ENCODE data around the gene DACT3.
A peak's percentile ranks its signal among the peaks of the same experiment; 100 is the strongest.
"Not testable (repeated sequence)": the region's sequence is repeated elsewhere in the genome, so short reads cannot be mapped to it uniquely, and the experiment has no call there.

The DACT3 gene

DNA sequence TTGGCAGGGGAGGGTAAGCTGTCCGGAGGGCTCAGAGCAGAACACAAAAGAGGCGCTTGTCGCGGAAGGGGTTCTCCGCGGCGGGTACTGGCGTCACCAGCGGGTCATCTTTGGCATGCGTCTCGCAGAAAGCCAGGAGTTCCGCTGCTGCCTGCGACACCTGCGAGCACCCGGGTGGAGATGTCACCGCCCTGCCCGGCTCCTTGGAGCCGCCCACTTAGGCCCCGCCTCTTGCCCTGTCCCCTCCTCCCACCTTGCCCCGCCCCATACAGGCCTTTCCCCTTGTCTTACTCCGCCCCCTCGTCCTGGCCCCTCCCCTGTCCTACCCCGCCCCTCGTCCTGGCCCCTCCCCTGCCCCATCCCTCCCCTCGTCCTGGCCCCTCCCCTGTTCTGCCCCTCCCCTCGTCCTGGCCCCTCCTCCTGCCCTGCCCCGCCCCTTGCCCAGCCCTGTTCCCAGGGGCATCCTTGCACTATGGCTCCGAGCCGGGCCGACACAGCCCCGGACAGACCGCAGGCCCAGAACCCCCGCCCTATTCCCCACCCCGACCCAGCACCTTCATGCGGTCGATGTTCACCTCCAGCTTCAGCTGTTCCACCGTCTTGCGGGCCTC, 26.8 kb downstream of the DACT3 start:
- peak; percentile 75 for DNase-seq (ENCODE audit: low spot score)

- no peak for DNase-seq (ENCODE audit: low spot score)
Observed at GRCh38 chr19:46633130-46633529, 27.9 kb downstream of the DACT3 start.

GRCh38 chr19:46631481-46631880, 29.5 kb downstream of the DACT3 start:
- DNase-seq (ENCODE audit: low spot score): no peak

- DNase-seq (ENCODE audit: low spot score): no peak
Observed at GRCh38 chr19:46630586-46631205, 30.3 kb downstream of the DACT3 start.

GRCh38 chr19:46629546-46630025, 31.4 kb downstream of the DACT3 start:
- DNase-seq (ENCODE audit: low spot score): no peak

DNA sequence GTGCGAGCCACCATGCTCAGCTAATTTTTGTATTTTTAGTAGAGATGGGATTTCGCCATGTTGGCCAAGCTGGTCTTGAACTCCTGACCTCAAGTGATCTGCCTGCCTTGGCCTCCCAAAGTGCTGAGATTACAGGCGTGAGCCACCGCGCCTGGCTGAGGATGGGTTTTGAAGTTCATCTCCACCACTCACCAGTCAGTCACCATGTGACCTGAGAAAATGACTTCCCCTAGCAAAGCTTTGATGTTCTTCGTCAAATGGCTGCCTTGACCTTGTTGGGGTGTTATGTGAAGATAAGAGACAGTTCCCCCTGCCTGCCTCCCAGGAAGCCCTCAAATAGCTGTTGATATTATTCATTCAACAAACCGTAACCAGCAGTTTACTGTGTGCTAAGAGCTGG, 32.0 kb downstream of the DACT3 start:
- not testable (repeated sequence) for DNase-seq (ENCODE audit: low spot score)

GRCh38 chr19:46626446-46626845, 34.5 kb downstream of the DACT3 start:
- no peak for DNase-seq (ENCODE audit: low spot score)

DNA sequence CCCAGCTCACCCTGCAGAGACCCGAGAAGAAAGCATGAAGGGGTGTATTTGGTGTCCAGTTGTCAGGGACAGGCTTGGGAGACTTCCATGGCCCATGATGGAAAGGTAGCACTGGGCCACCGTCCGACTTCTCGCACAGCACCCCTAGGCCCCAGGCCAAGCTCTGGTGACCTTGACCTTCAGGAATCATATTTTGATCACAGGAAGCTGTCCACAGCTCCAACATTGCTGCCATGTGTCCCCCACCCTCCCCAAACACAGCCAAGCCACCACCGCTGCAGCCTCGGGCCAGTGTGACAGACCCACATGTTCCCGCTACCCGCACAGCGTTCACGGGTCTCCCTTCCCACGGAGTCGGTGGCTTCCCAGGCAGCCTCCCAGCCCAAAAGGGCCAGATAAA, 35.3 kb downstream of the DACT3 start:
- no peak for DNase-seq (ENCODE audit: low spot score)

- no peak for DNase-seq (ENCODE audit: low spot score)
Observed at GRCh38 chr19:46624958-46625661, 35.9 kb downstream of the DACT3 start, which contains the start of gene PTGIR. PTGIR (minus strand) TSS chr19:46625089; CDS start chr19:46624225, 864 bp downstream.

DNA sequence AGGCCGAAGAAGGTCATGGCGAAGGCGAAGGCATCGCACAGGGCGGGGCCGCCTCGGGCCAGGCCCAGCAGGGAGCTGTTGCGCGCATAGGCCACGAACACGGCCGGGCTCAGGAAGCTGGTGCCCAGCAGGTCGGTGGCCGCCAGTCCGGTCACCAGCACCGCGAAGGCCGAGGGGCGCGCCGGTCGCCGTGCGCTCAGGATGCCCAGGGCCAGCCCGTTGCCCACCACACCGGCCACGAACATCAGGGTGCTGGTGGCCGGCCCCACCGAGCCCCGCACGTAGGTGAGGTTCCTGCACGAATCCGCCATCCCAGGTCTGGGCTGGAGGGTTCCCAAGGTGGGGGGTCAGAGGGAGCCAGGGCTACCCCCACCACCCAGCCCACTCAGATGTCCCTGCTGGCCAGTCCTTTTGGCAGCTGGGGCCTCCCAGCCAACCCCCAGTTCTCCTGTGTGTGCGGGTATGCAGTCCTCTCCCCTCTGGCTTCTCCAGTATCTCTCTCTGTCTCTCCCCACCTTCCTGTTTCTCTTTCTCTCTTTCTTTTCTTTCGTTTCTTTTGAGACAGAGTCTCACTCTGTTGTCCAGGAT, 37.0 kb downstream of the DACT3 start:
- DNase-seq (ENCODE audit: low spot score): no peak

DNA sequence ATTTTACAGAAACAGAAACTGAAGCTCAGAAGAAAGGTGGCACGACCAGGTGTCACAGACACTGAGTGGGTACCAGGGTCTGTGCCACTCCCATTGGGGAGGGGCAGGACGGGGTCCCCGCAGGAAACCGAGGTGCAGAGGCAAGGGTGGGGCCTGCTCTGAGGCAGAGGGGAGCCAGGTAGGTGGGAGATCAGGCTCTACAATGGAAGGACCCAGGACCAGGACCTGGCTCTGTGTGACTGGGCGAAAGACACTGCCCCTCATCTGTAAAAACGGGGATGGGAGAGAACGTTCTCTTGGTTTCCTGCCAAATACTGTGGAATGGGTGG, 38.9 kb downstream of the DACT3 start:
- DNase-seq (ENCODE audit: low spot score): no peak

DNA sequence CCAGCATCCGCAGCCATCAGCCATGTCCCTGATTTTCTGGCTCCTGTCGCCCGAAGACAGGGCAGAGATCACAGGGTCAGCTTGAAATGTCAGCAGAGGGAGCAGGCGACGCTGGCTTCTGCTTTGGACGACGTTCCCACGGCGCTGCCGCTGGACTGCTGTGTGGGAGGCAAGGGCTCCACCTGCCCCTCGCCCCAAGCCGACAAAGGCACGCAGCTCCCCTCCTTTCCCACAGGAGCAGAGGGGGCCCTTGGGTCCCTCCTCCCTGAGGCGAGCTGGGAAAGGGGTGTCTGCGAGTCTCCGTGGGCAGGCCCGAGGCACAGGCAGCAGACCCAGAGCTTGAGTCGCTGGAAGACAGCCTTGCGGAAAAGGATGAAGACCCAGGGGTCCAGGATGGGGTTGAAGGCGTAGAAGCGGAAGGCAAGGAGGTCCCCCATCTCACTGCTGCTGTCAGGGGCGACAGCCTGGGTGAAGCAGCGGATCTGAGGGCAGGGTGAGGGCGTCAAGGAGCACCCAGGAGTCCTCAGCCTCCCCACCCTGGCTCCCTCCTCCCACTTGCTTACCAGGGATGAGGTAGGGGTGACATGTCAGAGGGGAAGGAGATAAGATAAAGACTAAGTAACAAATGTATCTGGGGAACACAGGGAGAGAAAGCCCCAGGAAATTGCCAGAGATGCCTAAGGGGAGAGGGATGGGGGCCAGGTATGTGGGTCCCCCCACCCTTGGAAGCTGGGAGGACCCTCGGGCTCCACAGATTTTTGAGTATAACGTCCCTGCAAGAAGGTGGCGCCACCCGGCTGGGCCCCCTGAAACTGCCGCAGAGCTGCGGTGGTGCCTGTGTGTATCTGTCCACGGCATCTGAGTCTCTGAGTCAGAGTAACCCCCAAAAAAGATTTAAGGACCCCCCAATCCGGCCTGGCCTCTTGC, 39.5 kb downstream of the DACT3 start:
- no peak for DNase-seq (ENCODE audit: low spot score)

DNA sequence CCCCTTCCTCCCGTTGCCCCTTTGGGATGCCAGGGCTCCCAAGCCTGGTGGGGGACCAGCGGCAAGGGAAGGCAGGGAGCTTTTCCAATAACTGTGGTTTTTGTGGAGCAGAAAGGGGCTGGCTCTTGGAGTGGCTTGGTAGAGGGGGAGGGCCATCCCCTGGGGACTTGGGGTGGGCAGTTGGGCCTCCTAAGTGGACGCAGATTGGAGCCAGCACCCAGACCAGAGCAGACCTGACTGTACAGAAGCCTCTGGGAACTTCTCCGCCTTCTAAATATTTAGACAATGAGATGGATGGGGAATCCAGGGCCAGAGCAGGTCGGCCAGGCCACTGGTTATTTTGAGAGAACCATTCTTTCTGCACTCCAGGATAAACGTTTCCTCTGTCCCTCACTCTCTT, 40.3 kb downstream of the DACT3 start:
- DNase-seq (ENCODE audit: low spot score): no peak

GRCh38 chr19:46620267-46620666, 40.7 kb downstream of the DACT3 start:
- DNase-seq (ENCODE audit: low spot score): no peak

- DNase-seq (ENCODE audit: low spot score): no peak
Observed at GRCh38 chr19:46618670-46619231, 42.2 kb downstream of the DACT3 start.

GRCh38 chr19:46617601-46618000, 43.4 kb downstream of the DACT3 start:
- no peak for DNase-seq (ENCODE audit: low spot score)

- DNase-seq (ENCODE audit: low spot score): no peak
Observed at GRCh38 chr19:46616631-46617322, 44.2 kb downstream of the DACT3 start.

DNA sequence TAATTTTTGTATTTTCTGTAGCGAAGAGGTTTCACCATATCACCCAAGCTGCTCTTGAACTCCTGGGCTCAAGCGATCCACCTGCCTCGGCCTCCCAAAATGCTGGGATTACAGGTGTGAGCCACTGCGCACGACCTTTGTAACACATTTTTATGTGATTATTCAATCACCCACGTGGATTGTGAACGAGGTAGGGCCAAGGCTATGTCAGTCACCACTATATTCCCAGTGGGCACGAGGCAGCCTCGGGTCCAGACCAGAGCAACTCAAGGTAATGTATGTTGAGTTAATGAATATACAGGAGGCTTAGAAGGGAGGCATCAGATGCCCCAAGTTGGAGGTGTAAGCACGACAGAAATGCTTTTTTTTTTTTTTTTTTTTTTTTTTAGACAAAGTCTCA, 45.0 kb downstream of the DACT3 start:
- DNase-seq (ENCODE audit: low spot score): no peak

- DNase-seq (ENCODE audit: low spot score): peak; percentile 86
Observed at GRCh38 chr19:46614114-46614722, 46.8 kb downstream of the DACT3 start.

DNA sequence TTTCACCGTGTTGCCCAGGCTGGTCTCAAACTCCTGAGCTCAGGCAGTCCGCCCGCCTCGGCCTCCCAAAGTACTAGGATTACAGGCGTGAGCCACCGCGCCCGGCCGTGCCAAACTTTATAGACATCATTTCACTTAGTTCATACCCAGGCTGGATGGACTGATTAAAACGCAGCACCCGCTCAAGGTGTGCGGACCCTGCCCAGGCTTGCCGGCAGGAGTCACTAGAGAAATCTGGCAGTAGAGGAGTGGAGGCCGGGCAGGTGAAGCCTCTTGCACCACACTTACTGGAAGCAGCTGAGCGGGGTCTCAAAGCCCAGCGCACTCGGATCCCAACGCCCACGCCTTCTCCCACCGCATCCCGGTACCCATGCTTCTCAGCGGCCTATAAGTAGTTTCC, 47.5 kb downstream of the DACT3 start:
- no peak for DNase-seq (ENCODE audit: low spot score)

DNA sequence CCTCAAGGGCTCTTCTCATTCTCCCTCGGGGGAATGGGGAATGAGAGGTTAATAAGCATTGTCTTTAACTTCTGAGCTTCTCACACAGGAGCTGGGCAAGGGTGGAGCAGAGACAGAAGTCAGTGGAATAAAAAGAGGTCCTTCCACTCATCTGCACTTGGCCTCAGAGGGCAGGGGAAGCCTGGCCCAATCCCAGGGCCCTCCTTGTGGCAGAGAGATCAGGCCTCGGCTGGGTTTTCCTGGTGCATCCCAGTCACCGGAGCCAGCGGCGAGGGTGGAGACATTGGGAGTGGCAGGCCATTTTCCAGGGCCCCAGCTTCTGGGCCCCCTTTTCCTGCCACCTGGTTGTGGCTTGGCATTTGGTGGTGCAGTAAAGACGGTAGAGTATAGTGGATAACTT, 49.2 kb downstream of the DACT3 start:
- no peak for DNase-seq (ENCODE audit: low spot score)
